Astrocyte of the cerebellum (primary cell): ENCODE measurements around the gene C1QTNF3.

Source experiments
- DNase-seq: peaks from one replicate; pipeline ENCODE4 v3.0.0-alpha.2; 2011; ENCODE audit warnings: low read depth
- H3K4me3 ChIP-seq: 2 replicates; pipeline ENCODE4 v1.5.1; 2011; ENCODE audit warnings: mild to moderate bottlenecking, low read depth, low read length, moderate library complexity
- in situ Hi-C: cut with HindIII; loops from 2 replicates; pipeline ENCODE4 v1.10.0; 2017; ENCODE audit warnings: low sequenced_read_pairs
- TF ChIP-seq, protein P1 (sequence below): IDR thresholded peaks from 2 replicates; pipeline ENCODE4 v1.5.1; 2012; ENCODE audit warnings: low read length, low read depth, moderate library complexity, mild to moderate bottlenecking; ENCODE audit errors: missing control alignments

The C1QTNF3 gene

GRCh38 chr5:33984671-33985124 lies 58.3 kb downstream of the C1QTNF3 start, which contains the start of gene SLC45A2:
Gene SLC45A2, minus strand, starts transcription at chr5:33984693. Its CDS starts 110 bp downstream, at chr5:33984583.
- in situ Hi-C loops = no loop called here
- TF ChIP-seq, protein P1, sequence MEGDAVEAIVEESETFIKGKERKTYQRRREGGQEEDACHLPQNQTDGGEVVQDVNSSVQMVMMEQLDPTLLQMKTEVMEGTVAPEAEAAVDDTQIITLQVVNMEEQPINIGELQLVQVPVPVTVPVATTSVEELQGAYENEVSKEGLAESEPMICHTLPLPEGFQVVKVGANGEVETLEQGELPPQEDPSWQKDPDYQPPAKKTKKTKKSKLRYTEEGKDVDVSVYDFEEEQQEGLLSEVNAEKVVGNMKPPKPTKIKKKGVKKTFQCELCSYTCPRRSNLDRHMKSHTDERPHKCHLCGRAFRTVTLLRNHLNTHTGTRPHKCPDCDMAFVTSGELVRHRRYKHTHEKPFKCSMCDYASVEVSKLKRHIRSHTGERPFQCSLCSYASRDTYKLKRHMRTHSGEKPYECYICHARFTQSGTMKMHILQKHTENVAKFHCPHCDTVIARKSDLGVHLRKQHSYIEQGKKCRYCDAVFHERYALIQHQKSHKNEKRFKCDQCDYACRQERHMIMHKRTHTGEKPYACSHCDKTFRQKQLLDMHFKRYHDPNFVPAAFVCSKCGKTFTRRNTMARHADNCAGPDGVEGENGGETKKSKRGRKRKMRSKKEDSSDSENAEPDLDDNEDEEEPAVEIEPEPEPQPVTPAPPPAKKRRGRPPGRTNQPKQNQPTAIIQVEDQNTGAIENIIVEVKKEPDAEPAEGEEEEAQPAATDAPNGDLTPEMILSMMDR = no peak
- no peak for DNase-seq
- H3K4me3 ChIP-seq = no peak within 1 kb of the TSS

- DNase-seq = no peak
- in situ Hi-C loops = no loop called here
- TF ChIP-seq, protein P1 = no peak
- H3K4me3 ChIP-seq = no peak overlapping the region
These were observed 58.8 kb downstream of the C1QTNF3 start for GRCh38 chr5:33984178-33984577.

DNA sequence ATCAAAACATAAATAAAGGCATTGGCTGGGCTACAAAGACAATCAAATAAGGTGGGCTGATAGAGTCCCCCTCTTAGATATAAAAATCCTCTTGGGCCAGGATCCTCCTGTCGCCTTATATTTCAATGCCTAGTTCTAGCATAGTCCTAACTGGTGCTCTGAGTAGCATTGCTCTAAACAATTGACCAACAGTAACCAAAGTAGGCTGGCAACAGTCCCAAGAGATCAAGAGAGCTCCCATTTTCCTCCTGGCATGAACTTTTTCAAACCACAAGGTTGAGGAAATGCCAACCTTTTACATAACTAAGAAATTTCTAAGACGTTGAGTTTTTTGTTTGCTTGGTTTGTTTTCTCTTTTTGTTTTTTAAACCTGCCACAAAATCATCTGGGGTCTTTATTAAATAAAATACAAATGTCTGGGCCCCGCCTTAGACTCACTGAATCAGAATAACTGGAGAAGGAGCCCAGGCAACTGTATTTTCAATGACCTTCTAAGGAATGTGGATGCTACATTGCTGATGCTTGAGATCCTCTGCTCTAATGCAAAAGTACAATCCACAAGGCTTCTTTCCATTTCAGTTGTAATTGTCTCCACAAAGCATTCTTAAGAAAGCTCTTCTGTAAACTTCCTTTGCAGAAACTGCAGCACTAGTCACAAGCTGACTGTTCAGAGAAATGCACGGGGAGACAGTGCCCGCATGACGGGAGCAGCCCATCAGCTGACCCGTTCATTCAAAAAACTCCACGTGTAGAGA lies 61.4 kb downstream of the C1QTNF3 start:
- no peak for DNase-seq
- no peak overlapping the region for H3K4me3 ChIP-seq
- in situ Hi-C loops = no loop called here
- TF ChIP-seq, protein P1 = no peak

DNA sequence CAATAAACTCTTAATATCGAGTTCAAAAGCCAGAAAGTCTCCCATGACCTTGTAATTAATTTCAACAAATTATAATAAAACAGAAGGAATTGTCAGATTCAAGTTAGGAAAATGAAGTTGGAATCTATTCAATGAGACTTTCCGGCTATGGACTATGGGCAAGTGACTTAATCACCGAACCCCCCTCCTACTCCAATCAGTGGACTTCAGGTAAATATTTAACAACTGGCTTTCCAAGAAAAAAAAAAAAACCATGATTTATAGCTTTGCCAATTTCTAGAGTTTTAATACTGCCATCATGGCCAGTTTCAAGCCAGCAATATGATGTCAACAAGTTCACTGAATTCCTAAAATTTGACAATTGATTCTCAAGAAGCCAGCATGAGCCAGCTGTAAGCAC lies 63.0 kb downstream of the C1QTNF3 start:
- no peak overlapping the region for H3K4me3 ChIP-seq
- in situ Hi-C loops = no loop called here
- TF ChIP-seq, protein P1 = no peak
- no peak for DNase-seq

- TF ChIP-seq, protein P1 = no peak
- no peak overlapping the region for H3K4me3 ChIP-seq
- DNase-seq = no peak
- in situ Hi-C loops = no loop called here
These were observed 64.7 kb downstream of the C1QTNF3 start for GRCh38 chr5:33978306-33978705.

DNA sequence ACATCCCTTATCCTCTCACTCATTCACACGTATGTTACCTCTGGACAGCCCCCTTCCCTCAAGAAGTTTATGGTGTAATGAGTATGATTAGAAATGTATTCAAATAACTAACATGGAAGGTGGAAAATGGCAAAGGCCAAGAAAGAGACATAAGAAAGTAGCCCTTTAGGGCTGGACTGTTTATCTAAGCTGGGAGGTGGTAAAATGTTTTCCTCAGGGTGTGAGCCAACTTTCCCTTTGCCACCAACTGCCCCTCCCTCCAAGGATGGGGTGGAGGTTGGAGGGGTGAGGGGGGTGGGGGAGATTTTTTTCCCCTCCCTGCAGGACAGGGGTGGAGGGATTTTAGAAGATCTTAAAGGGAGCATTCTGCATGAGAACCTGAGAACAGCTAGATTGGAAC lies 66.7 kb downstream of the C1QTNF3 start:
- TF ChIP-seq, protein P1 = no peak
- in situ Hi-C loops = no loop called here
- no peak overlapping the region for H3K4me3 ChIP-seq
- DNase-seq = no peak
